ENCODE data around the gene KCNK2. TPM values are rescaled to one million over a fixed set of nuclear protein-coding genes. Genes with fewer than 3 reads are reported as not detected.

KCNK2 gene
- total RNA-seq, 1 experiment from 2014 or later, result 1.1 TPM

- TF ChIP-seq CTCF (IDR thresholded peaks at IDR 0.05; ENCODE audit: unreplicated experiment), result no peak
- DNase-seq, result no peak
- Mint-ChIP-seq H3K4me3 (ENCODE audit: low read depth, unreplicated experiment) (peak overlapping the region; percentile 82), H3K4me1 (ENCODE audit: low read depth, unreplicated experiment) (peaks cover 8% of the 10 kb centered on the region), H3K36me3 (ENCODE audit: insufficient read depth, unreplicated experiment) (peaks cover 18% of the 10 kb centered on the region), H3K27ac (ENCODE audit: unreplicated experiment) (no peak overlapping the region), H3K27me3 (ENCODE audit: unreplicated experiment) (peaks cover 37% of the 10 kb centered on the region), H3K9me3 (ENCODE audit: low read depth, unreplicated experiment) (peaks cover 3% of the 10 kb centered on the region)
- BruUV-seq (replicated peaks), result no TSS peak
- intact Hi-C loops (cut with micrococcal nuclease; ENCODE audit: unreplicated experiment), result no loop called here
- CTCF ChIA-PET, result interaction anchor here (0.6 kb wide), 2 partner anchors 12 to 21 kb away, joined by 4 read pairs; no protein-coding TSS in a partner anchor
Observed at GRCh38 chr1:215083383-215083961, 935 bp downstream of the KCNK2 start.

GRCh38 chr1:215084621-215085020 lies 2.1 kb downstream of the KCNK2 start:
- CTCF ChIA-PET, result no interaction called here
- H3K4me1 Mint-ChIP-seq (ENCODE audit: low read depth, unreplicated experiment), result peaks cover 8% of the 10 kb centered on the region
- intact Hi-C loops (cut with micrococcal nuclease; ENCODE audit: unreplicated experiment), result no loop called here
- no TSS peak for BruUV-seq (replicated peaks)
- H3K27me3 Mint-ChIP-seq (ENCODE audit: unreplicated experiment), result peaks cover 37% of the 10 kb centered on the region
- no peak for DNase-seq
- TF ChIP-seq CTCF (IDR thresholded peaks at IDR 0.05; ENCODE audit: unreplicated experiment), result no peak
- no peak overlapping the region for H3K27ac Mint-ChIP-seq (ENCODE audit: unreplicated experiment)
- peaks cover 18% of the 10 kb centered on the region for H3K36me3 Mint-ChIP-seq (ENCODE audit: insufficient read depth, unreplicated experiment)
- H3K4me3 Mint-ChIP-seq (ENCODE audit: low read depth, unreplicated experiment), result no peak overlapping the region
- H3K9me3 Mint-ChIP-seq (ENCODE audit: low read depth, unreplicated experiment), result peaks cover 3% of the 10 kb centered on the region

GRCh38 chr1:215087603-215088002 lies 5.1 kb downstream of the KCNK2 start:
- intact Hi-C loops (cut with micrococcal nuclease; ENCODE audit: unreplicated experiment), result no loop called here
- Mint-ChIP-seq H3K9me3 (ENCODE audit: low read depth, unreplicated experiment) (peaks cover 3% of the 10 kb centered on the region), H3K36me3 (ENCODE audit: insufficient read depth, unreplicated experiment) (peaks cover 14% of the 10 kb centered on the region), H3K27ac (ENCODE audit: unreplicated experiment) (no peak overlapping the region), H3K4me1 (ENCODE audit: low read depth, unreplicated experiment) (peaks cover 8% of the 10 kb centered on the region), H3K27me3 (ENCODE audit: unreplicated experiment) (peaks cover 25% of the 10 kb centered on the region), H3K4me3 (ENCODE audit: low read depth, unreplicated experiment) (no peak overlapping the region)
- no TSS peak for BruUV-seq (replicated peaks)
- no peak for TF ChIP-seq CTCF (IDR thresholded peaks at IDR 0.05; ENCODE audit: unreplicated experiment)
- CTCF ChIA-PET, result no interaction called here
- no peak for DNase-seq

GRCh38 chr1:215094381-215094780 lies 11.8 kb downstream of the KCNK2 start:
- no peak overlapping the region for H3K27ac Mint-ChIP-seq (ENCODE audit: unreplicated experiment)
- no TSS peak for BruUV-seq (replicated peaks)
- H3K4me3 Mint-ChIP-seq (ENCODE audit: low read depth, unreplicated experiment), result no peak overlapping the region
- no peak for DNase-seq
- CTCF ChIA-PET, result no interaction called here
- no peak for TF ChIP-seq CTCF (IDR thresholded peaks at IDR 0.05; ENCODE audit: unreplicated experiment)
- no peaks in the 10 kb centered on the region for H3K36me3 Mint-ChIP-seq (ENCODE audit: insufficient read depth, unreplicated experiment)
- H3K4me1 Mint-ChIP-seq (ENCODE audit: low read depth, unreplicated experiment), result no peaks in the 10 kb centered on the region
- H3K9me3 Mint-ChIP-seq (ENCODE audit: low read depth, unreplicated experiment), result no peaks in the 10 kb centered on the region
- intact Hi-C loops (cut with micrococcal nuclease; ENCODE audit: unreplicated experiment), result no loop called here
- no peaks in the 10 kb centered on the region for H3K27me3 Mint-ChIP-seq (ENCODE audit: unreplicated experiment)

Measured in Calu3 (cell line).